Stimulated activated CD8-positive, alpha-beta memory T cell treated with anti-CD3 and anti-CD28 coated beads, Interleukin-2, amount 100 ng/mL, for 1 hour (primary cell): ENCODE data around the gene SEMA4B.
"Not testable (repeated sequence)": the region's sequence is repeated elsewhere in the genome, so short reads cannot be mapped to it uniquely, and the experiment has no call there.

Source experiments
- DNase-seq, 2 donors: peaks; one replicate each; pipeline ENCODE4 v3.0.0-alpha.2; 2020; ENCODE audit warnings: low read depth in 2 of 2

The SEMA4B gene

DNA sequence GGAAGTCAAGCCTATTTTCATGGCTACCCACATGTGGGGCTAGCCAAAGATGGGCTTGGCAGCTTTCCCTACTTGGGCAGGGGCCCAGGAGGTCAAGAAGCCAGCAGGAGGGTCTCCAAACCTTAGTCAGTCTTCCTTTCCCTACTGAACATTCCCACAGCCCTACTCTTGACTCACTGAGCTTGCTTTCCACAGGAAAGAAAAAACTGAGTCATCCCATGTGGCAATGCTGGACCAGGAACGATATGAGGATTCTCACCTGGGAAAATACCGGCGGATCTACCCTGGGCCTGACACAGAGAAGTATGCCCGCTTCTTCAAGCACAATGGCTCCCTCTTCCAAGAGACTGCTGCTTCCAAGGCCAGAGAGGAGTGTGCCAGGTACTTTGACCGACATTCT, 60.7 kb downstream of the SEMA4B start:
- DNase-seq = no peak

DNA sequence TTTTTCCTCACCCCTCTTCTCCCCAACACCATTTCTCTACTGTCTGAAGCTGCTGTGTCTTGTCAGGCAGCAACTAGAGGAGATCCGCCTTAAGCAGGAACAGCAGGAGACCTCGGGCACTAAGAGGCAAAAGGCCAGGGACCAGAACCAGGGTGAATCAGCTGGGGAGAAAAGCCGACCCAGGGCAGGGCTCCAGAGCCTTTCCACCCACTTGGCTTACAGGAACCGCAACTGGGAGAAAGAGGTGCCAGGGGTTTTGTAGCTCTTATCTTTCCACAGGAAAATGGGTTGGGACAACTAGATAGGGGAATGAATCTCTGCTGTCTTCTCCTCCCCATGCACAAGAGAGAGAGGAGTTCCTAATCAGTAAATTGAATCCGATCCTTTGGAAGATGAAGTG, 61.3 kb downstream of the SEMA4B start:
- no peak for DNase-seq

GRCh38 chr15:90264671-90265070, 63.5 kb downstream of the SEMA4B start:
- DNase-seq = no peak

DNA sequence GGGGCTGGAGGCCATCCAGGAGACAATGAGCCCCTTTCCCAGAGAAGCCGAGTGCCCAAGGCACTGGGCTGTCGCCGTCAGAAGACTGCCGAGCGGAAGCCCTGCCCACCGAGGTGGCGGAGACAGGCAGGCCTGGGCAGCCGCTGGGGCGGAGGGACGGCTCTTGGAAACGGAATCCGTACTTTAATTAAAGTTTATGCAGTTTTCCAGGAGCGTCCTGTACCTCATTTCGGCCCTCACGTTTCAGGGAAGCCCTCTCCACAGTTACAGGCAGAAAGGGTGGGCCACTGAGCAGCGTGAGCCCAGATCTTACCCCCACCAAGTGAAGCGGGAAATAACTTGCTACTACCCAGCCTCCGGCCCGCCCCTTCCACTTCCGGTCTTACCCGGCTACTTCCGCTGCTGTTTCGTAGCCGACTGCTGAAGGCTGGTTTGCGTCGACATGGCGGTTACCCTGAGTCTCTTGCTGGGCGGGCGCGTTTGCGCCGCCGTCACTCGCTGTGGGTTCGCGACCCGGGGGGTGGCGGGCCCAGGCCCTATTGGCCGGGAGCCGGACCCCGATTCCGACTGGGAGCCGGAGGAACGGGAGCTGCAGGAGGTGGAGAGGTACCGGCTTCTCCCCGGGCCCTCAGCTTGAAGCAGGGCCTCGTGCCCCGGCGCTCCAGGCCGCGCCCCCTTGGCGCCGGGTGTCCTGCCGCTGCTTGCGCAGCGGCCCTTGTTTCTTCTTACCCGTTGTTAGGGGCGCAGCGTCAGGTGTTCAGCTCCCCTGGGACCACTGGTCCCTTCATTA, 64.3 kb downstream of the SEMA4B start, which contains the start of gene NGRN:
Gene NGRN, plus strand, starts transcription at position 402 of the 790 bp plus-strand sequence. Its CDS starts 41 bp downstream, at position 443.
- DNase-seq = peak; percentile 84

DNA sequence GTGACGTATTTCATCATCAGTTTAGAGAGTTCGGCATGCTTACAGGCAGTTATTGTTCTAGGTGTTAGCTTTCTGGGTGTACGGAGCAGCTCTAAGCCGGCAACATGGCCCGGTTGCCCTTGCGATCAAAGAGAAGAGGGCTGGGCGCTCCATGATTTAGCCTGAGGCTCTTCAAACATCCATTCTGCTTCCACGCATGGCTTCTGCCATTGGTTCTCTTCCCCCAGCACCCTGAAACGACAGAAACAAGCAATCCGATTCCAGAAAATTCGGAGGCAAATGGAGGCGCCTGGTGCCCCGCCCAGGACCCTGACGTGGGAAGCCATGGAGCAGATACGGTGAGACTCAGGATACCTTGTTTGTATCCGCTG, 64.9 kb downstream of the SEMA4B start:
- no peak for DNase-seq

DNA sequence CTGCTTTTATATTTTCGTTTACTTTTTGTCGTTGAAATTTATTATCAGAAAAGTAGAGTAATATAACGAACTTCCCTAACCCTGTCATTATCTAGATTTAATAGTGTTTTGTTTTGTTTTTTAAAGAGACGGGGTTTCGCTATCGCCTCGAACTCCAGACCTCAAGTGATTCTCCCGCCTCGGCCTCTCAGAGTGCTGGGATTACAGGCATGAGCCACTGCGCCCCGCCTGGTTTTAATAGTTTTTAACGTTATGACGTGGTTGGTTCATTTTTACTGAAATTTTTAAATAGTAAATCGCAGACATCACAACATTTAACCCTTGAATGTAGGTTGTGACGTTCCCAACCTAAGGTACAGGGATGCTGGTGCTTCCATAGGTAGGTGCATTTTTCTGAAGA, 65.4 kb downstream of the SEMA4B start:
- DNase-seq = no peak

GRCh38 chr15:90268415-90268814, 67.3 kb downstream of the SEMA4B start:
- no peak for DNase-seq

DNA sequence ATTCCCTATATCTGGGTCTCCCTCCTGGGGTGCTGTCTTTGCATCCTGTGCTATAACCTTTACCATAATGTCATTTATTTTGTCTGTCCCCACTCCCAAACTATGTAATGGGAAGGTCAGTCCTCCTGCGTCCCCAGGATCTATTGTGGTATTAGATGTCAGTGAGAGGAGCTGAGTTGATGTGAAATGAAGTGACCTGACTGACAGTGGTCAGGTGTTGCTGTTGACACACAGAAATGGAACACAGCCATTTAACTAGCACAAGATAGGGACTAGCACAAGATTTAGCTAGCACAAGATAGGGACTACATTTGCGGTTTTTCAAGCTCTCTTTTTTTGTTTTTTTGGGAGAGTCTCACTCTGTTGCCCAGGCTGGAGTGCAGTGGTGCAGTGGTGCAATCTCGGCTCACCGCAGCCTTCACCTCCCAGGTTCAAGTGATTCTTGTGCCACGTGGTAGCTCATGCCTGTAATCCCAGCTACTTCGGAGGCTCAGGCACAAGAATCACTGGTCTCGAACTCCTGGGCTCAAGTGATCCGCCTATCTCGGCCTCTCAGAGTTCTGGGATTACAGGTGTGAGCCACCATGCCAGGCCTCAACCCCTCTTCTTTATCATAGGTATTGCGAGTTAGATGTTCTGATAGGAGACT, 69.5 kb downstream of the SEMA4B start:
- DNase-seq = no peak

- no peak for DNase-seq
These were observed 70.5 kb downstream of the SEMA4B start for GRCh38 chr15:90271459-90272166.

- DNase-seq = not testable (repeated sequence)
These were observed 77.3 kb downstream of the SEMA4B start for GRCh38 chr15:90278467-90278866.
